Right lobe of liver (tissue), 6 donors: ENCODE data around the gene BCL7C. TPM values are rescaled to one million over a fixed set of nuclear protein-coding genes. Genes with fewer than 3 reads are reported as not detected.

ENCODE experiments used
- ATAC-seq, 4 donors: fragments of 200-7000 bp; cut with Tn5 transposase; one replicate each; pipeline ENCODE4 v1.9.1; 2020; ENCODE audit warnings: mild to moderate bottlenecking in 4 of 4, moderate library complexity in 4 of 4
- DNase-seq, 3 donors: peaks; one replicate each; pipeline ENCODE4 v3.0.0-alpha.2; 2020
- H3K27ac ChIP-seq, 3 donors: fragments of 200-600 bp; one replicate each; pipeline ENCODE4 v1.8.0; 2022
- H3K27me3 ChIP-seq, 2 donors: fragments of 200-600 bp; one replicate each; pipeline ENCODE4 v1.8.0; 2022
- H3K36me3 ChIP-seq, 4 donors: fragments of 200-600 bp; sonication (generic) in 1 of 4; one replicate each; pipeline versions ENCODE4 v1.5.1 to v1.8.0; 2017 to 2022; ENCODE audit warnings: control low read depth in 1 of 4
- H3K4me1 ChIP-seq, 4 donors: fragments of 200-600 bp; sonication (generic) in 1 of 4; one replicate each; pipeline versions ENCODE4 v1.5.1 to v1.8.0; 2017 to 2022; ENCODE audit warnings: control low read depth in 1 of 4
- H3K4me3 ChIP-seq, 3 donors: fragments of 200-600 bp; one replicate each; pipeline ENCODE4 v1.8.0; 2022
- H3K9me3 ChIP-seq, 4 donors: fragments of 200-600 bp; sonication (generic) in 1 of 4; one replicate each; pipeline versions ENCODE4 v1.5.1 to v1.8.0; 2017 to 2022; ENCODE audit warnings: control low read depth in 1 of 4
- CTCF ChIP-seq, 4 donors: fragments of 200-600 bp in 3 of 4; fragments of 450-650 bp in 1 of 4; IDR thresholded peaks; one replicate each; pipeline versions ENCODE4 v1.5.1 to v1.8.0; 2016 to 2022; ENCODE audit warnings: antibody characterized with exemption in 4 of 4, mild to moderate bottlenecking in 2 of 4
- POLR2A ChIP-seq: fragments of 450-650 bp; IDR thresholded peaks from one replicate; pipeline ENCODE4 v1.6.1; 2017; ENCODE audit warnings: antibody characterized with exemption, mild to moderate bottlenecking
- WGBS: methylation state at CpG from one replicate; pipeline ENCODE4 v1.1.6; 2018; ENCODE audit warnings: low coverage, low lambda C conversion rate; ENCODE audit not compliant: insufficient coverage; ENCODE audit errors: missing lambda C conversion rate; 5-methylcytosine and 5-hydroxymethylcytosine counted together
- intact Hi-C, 2 donors: fragments of 100-400 bp; cut with DNase I; formaldehyde crosslinking; loops; one replicate each; pipeline versions ENCODE4 v1.11.2 to v1.14.1; 2022
- total RNA-seq, 6 experiments: library from RNA; depleted of rRNA in 2 of 6; stranded (reverse); fragments of >200 nt in 2 of 6; fragmentation: NEBNext Ultra II Directional in 3 of 6; extraction: Animal tissue kit (Norgen Biotek cat#: 25700) in 3 of 6; gene quantifications; one replicate each; pipeline versions ENCODE4 v1.1.0 to v1.2.4, GENCODE V29; 2016 to 2023
- donor health status: DM: no; HTN: yes; CAD: no.
- donor health status: DM: no; HTN: no; CAD: no.
- donor health status: DM: no; HTN: no; CAD: no.
- donor health status: DM: no; HTN: yes; CAD: no.
- donor health status: DM: no; HTN: yes; CAD: no.

BCL7C gene
- total RNA-seq, 6 experiments from 2014 or later, result 5.9 to 14.3 (median 7.9) TPM

DNA sequence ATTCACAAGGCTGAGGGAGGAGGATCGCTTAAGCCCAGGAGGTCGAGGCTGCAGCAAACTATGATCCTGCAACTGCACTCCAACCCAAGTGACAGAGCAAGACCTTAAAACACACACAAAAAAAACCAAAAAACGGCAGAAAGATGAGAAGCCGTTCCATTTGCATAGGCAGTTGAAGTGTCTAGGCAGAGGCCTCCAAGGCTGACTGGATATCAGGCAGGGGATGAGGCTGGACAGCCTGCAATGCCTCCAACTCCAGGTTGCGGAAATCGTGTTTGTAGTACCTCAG lies 27.5 kb upstream of the BCL7C start:
- ATAC-seq (no peak), DNase-seq (no peak)
- Histone ChIP-seq H3K36me3 (no peaks in the 10 kb centered on the region), H3K27me3 (no peaks in the 10 kb centered on the region), H3K4me3 (peak overlapping the region; percentile 52 to 63 (median 54)), H3K27ac (peak overlapping the region in 2 of 3 donors; percentile 73 to 93), H3K4me1 (peaks cover 0 to 4% (median 0%) of the 10 kb centered on the region in 4 donors), H3K9me3 (no peaks in the 10 kb centered on the region)
- intact Hi-C loops, result no loop called here
- WGBS, result 8% methylated on average over 5 of the region's 6 CpGs
- TF ChIP-seq POLR2A, result no peak
- no peak for TF ChIP-seq CTCF (IDR thresholded peaks at IDR 0.05)

DNA sequence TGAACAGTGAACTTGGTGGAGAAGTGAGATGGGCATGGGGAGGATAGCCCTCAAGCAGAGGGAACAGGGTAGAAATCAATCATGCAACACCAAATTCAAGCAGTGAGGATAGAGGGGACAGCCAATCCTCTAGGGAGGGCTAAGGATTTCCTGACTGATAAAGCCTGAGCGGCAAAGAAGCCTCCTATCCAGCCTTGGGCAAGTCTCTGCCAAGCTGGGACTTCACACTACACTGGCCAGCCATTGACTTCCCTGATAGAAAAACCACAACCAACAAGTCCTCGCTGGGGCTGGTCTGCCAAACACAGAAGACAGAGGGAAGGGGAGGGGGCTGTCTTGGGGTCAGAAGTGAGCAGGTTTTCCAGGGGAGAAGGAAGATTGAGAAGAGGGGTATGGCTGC lies 27.0 kb upstream of the BCL7C start:
- no peak for ATAC-seq
- H3K27ac ChIP-seq, result no peak overlapping the region
- DNase-seq, result no peak
- no peak for TF ChIP-seq POLR2A
- H3K4me3 ChIP-seq, result no peak overlapping the region
- no CpG with 5 or more reads among the region's 2 CpGs for WGBS
- no peaks in the 10 kb centered on the region for H3K27me3 ChIP-seq
- no peaks in the 10 kb centered on the region for H3K36me3 ChIP-seq
- no peaks in the 10 kb centered on the region for H3K9me3 ChIP-seq
- peaks cover 0 to 4% (median 0%) of the 10 kb centered on the region in 4 donors for H3K4me1 ChIP-seq
- intact Hi-C loops, result no loop called here

DNA sequence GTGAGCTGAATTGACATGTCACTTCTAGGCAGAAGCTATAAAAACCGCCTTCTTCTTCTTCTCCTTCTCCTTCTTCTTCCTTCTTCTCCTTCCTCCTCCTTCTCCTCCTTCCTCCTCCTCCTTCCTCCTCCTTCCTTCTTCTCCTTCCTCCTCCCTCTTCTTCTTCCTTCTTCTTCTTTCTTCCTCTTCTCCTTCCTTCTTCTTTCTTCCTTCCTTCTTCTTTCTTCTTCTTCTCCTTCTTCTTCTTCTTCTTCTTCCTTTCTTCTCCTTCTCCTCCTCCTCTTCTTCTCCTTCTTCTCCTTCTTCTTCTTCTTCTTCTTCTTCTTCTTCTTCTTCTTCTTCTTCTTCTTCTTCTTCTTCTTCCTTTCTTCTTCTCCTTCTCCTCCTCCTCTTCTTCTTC lies 24.7 kb upstream of the BCL7C start:
- no peak for ATAC-seq
- Histone ChIP-seq H3K4me3 (no peak overlapping the region), H3K4me1 (peaks cover 0 to 4% (median 0%) of the 10 kb centered on the region in 4 donors), H3K9me3 (no peaks in the 10 kb centered on the region), H3K27me3 (no peaks in the 10 kb centered on the region), H3K36me3 (no peaks in the 10 kb centered on the region), H3K27ac (no peak overlapping the region)
- TF ChIP-seq CTCF (IDR thresholded peaks at IDR 0.05), result no peak
- 50% methylated on average over 1 of the region's 1 CpG for WGBS
- intact Hi-C loops, result no loop called here
- DNase-seq, result no peak

DNA sequence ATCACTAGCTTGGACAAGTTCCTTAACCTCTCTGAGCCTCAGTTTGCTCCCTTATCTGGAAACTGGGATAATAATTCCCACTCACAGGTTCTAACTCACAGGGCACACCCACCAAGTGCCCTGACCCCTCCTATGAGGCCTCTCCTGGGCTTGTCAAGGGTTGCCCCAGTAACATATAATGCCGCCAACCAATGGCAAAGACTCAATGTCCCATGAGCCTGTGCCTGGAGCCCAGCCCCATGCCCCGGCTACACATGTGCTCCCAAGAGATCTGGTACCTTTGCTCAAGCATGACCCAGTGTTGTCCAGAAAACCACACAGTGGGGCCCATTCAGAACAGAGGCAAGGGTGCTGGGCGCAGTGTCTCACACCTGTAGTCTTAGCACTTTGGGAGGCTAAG lies 21.0 kb upstream of the BCL7C start:
- TF ChIP-seq POLR2A (no peak), CTCF (IDR thresholded peaks at IDR 0.05) (no peak)
- Histone ChIP-seq H3K9me3 (no peaks in the 10 kb centered on the region), H3K27me3 (no peaks in the 10 kb centered on the region), H3K4me1 (no peaks in the 10 kb centered on the region), H3K36me3 (no peaks in the 10 kb centered on the region), H3K4me3 (no peak overlapping the region), H3K27ac (no peak overlapping the region)
- intact Hi-C loops, result loop anchor here in 1 of 2 donors (5.0 kb wide), 1 partner anchor 68 kb away; no protein-coding TSS in a partner anchor
- 100% methylated on average over 1 of the region's 3 CpGs for WGBS
- DNase-seq (no peak), ATAC-seq (no peak)

GRCh38 chr16:30912794-30913412 lies 19.0 kb upstream of the BCL7C start:
- H3K4me3 ChIP-seq, result no peak overlapping the region
- no peak for DNase-seq
- intact Hi-C loops, result loop anchor here in 1 of 2 donors (5.0 kb wide), 1 partner anchor 66 kb away; no protein-coding TSS in a partner anchor
- no peaks in the 10 kb centered on the region for H3K9me3 ChIP-seq
- 73% methylated on average over 2 of the region's 6 CpGs for WGBS
- no peak overlapping the region for H3K27ac ChIP-seq
- H3K4me1 ChIP-seq, result no peaks in the 10 kb centered on the region
- no peak for TF ChIP-seq CTCF (IDR thresholded peaks at IDR 0.05)
- TF ChIP-seq POLR2A, result no peak
- peak in 1 of 4 donors; percentile 12 for ATAC-seq
- no peaks in the 10 kb centered on the region for H3K27me3 ChIP-seq
- no peaks in the 10 kb centered on the region for H3K36me3 ChIP-seq
